GM10266 (cell line): ENCODE results near the gene MAGEA6.
"Not testable (repeated sequence)": the region's sequence is repeated elsewhere in the genome, so short reads cannot be mapped to it uniquely, and the experiment has no call there.

ENCODE experiments used
- DNase-seq: peaks from one replicate; pipeline ENCODE4 v3.0.0; 2012; ENCODE audit errors: extremely low spot score
- CTCF ChIP-seq: IDR thresholded peaks from 2 replicates; pipeline ENCODE4 v1.5.1; 2012; ENCODE audit warnings: mild to moderate bottlenecking, low read depth; ENCODE audit not compliant: control insufficient read depth, insufficient read depth; ENCODE audit errors: missing control alignments

The MAGEA6 gene

GRCh38 chrX:152798945-152799344, 29.5 kb upstream of the MAGEA6 start:
- DNase-seq: no peak
- TF ChIP-seq CTCF: no peak

- not testable (repeated sequence) for DNase-seq
Observed at GRCh38 chrX:152787062-152787461, 17.6 kb upstream of the MAGEA6 start.

- not testable (repeated sequence) for DNase-seq
Observed at GRCh38 chrX:152766562-152766961, 2.9 kb downstream of the MAGEA6 start.

- DNase-seq: not testable (repeated sequence)
Observed at GRCh38 chrX:152761582-152761981, 7.9 kb downstream of the MAGEA6 start.

- DNase-seq: not testable (repeated sequence)
Observed at GRCh38 chrX:152759544-152759943, 9.9 kb downstream of the MAGEA6 start.

- not testable (repeated sequence) for DNase-seq
Observed at GRCh38 chrX:152758918-152759317, 10.6 kb downstream of the MAGEA6 start, which contains the start of gene CSAG3. TSS of gene CSAG3 (plus strand) at chrX:152759218.

GRCh38 chrX:152754871-152755270, 14.6 kb downstream of the MAGEA6 start:
- not testable (repeated sequence) for DNase-seq

- DNase-seq: not testable (repeated sequence)
Observed at GRCh38 chrX:152753686-152754650, 15.5 kb downstream of the MAGEA6 start, which contains the start of gene MAGEA2. TSS of gene MAGEA2 (minus strand) at chrX:152753842. CDS start at chrX:152751363, 2,479 bp downstream.

- no peak for DNase-seq
- TF ChIP-seq CTCF: no peak
Observed at GRCh38 chrX:152738560-152738959, 30.9 kb downstream of the MAGEA6 start.

GRCh38 chrX:152736528-152736927, 33.0 kb downstream of the MAGEA6 start:
- not testable (repeated sequence) for DNase-seq

- no peak for TF ChIP-seq CTCF
- DNase-seq: no peak
Observed at GRCh38 chrX:152735860-152736511, 33.5 kb downstream of the MAGEA6 start.
